ENCODE data around the gene ASTN2.

ASTN2 gene

DNA sequence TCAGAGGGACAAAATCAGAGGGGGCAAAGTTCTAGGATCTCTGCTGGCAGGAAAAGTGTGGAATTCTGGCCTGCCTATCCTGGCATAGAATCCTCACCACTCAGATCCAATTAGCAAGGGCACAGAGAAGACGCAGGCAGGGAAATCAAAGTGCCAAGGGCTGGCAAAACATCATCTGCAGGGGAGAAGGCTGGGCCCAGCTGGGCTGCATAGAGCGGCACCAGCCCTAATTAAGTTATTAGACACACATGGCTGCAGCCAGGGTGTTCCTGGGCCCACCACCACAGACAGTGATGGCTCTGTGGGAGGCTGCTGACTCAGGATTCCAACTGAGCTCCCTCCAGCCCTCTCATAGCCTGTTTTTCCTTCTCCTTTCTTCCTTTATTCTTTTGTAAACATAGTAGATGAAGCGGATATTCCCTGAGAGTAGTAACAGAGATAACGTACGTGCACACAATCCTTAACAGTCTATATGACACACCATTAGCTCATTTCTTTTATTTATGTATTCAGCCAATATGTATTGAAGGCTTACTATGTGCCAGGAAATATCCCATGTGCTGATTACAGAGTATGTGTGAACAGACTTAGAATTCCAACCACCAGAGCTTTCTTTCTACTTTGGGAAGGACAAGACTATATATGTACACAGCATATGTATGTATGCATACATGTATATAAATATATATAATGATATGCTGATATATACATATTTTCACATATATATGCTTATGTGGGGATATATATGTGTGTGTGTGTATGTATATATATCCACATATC, 236.1 kb downstream of the ASTN2 start:
- no peak overlapping the region for H3K4me3 ChIP-seq (ENCODE audit: low read depth, low read length)
- no peaks in the 10 kb centered on the region for H3K27me3 ChIP-seq (ENCODE audit: control insufficient read depth, insufficient read depth, low read length)
- H3K9me3 ChIP-seq (ENCODE audit: control insufficient read depth, insufficient read depth, low read depth, low read length) = peaks cover 18% of the 10 kb centered on the region
- no peak overlapping the region for H3K9ac ChIP-seq (ENCODE audit: low read length)
- no peaks in the 10 kb centered on the region for H3K4me1 ChIP-seq (ENCODE audit: control insufficient read depth, insufficient read depth, low read length)
- no peaks in the 10 kb centered on the region for H3K36me3 ChIP-seq (ENCODE audit: control insufficient read depth, insufficient read depth, low read length)
- no peak overlapping the region for H3K27ac ChIP-seq (ENCODE audit: low read depth, low read length)

DNA sequence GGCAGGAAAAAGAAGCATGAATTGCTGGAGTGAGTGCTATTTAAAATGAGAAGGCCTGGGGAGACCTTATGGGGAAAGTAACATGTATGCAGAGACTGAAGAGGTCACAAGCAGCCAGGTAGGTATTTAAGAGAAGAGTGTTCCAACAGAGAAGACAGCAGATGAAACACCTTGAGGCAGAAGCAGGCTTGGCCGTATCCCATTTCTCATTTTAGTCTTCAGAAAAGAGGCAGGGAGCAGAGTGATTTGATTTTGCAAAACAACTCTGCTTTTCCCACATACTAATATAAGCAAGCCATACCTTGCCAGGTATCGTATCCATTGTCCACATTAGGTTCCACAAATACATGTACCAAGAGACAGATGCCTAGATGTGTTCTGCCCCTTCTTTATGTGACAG, 244.3 kb downstream of the ASTN2 start:
- H3K4me3 ChIP-seq (ENCODE audit: low read depth, low read length) = no peak overlapping the region
- no peaks in the 10 kb centered on the region for H3K9me3 ChIP-seq (ENCODE audit: control insufficient read depth, insufficient read depth, low read depth, low read length)
- no peak overlapping the region for H3K9ac ChIP-seq (ENCODE audit: low read length)
- no peaks in the 10 kb centered on the region for H3K36me3 ChIP-seq (ENCODE audit: control insufficient read depth, insufficient read depth, low read length)
- no peak overlapping the region for H3K27ac ChIP-seq (ENCODE audit: low read depth, low read length)
- peaks cover 4% of the 10 kb centered on the region; the same call in 1 of the 2 replicates for H3K4me1 ChIP-seq (ENCODE audit: control insufficient read depth, insufficient read depth, low read length)
- no peaks in the 10 kb centered on the region for H3K27me3 ChIP-seq (ENCODE audit: control insufficient read depth, insufficient read depth, low read length)

DNA sequence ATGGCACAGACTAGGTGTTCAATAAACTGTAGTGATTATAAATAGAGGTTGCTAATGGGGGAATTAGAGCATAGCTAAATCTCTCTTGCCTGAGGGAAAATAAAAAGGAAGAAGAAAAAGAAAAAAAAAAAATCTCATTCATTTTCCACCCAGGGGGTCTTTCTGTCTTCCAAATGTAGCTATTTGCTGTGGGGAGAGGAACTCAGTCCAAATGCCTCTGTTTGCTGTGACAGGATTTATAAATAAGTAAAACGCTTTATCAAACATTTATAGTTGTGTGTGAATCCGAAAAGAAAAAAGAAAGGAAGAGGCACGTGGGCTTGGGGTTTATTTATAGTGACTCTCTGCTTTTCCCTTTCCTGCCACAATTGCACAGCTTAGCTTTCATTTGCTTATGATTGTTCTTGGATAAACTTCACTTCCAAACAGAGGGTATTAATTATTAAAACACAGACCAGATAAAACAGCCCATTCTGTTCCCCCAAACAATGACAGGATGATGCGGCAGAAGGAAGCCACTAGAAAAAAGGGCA, 245.7 kb downstream of the ASTN2 start:
- H3K36me3 ChIP-seq (ENCODE audit: control insufficient read depth, insufficient read depth, low read length) = no peaks in the 10 kb centered on the region
- peaks cover 4% of the 10 kb centered on the region; the same call in 1 of the 2 replicates for H3K4me1 ChIP-seq (ENCODE audit: control insufficient read depth, insufficient read depth, low read length)
- H3K27ac ChIP-seq (ENCODE audit: low read depth, low read length) = no peak overlapping the region
- no peaks in the 10 kb centered on the region for H3K9me3 ChIP-seq (ENCODE audit: control insufficient read depth, insufficient read depth, low read depth, low read length)
- no peak overlapping the region for H3K4me3 ChIP-seq (ENCODE audit: low read depth, low read length)
- no peaks in the 10 kb centered on the region for H3K27me3 ChIP-seq (ENCODE audit: control insufficient read depth, insufficient read depth, low read length)
- no peak overlapping the region for H3K9ac ChIP-seq (ENCODE audit: low read length)

DNA sequence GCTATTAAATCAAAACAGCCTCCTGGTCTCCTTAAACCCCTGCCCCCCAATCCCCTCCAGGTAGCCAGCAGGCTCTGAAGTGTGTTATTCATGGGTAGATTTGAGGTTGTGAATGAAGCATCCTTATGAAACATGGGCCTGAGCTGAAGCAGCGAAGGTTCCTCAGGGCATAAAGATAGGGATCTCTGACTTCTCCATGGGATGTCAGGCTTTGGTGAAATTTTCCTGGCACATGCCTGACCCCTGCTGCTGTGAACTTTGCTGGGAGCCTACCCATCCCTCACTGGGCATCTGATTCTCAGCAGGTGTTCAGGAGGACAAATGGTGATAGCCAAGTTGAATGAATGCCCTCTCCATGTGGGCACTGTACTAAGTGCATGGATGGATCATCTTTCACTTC, 250.3 kb downstream of the ASTN2 start:
- Histone ChIP-seq H3K36me3 (ENCODE audit: control insufficient read depth, insufficient read depth, low read length) (no peaks in the 10 kb centered on the region), H3K27me3 (ENCODE audit: control insufficient read depth, insufficient read depth, low read length) (no peaks in the 10 kb centered on the region), H3K9ac (ENCODE audit: low read length) (no peak overlapping the region), H3K4me1 (ENCODE audit: control insufficient read depth, insufficient read depth, low read length) (peaks cover 4% of the 10 kb centered on the region; the same call in 1 of the 2 replicates), H3K27ac (ENCODE audit: low read depth, low read length) (no peak overlapping the region), H3K9me3 (ENCODE audit: control insufficient read depth, insufficient read depth, low read depth, low read length) (no peaks in the 10 kb centered on the region), H3K4me3 (ENCODE audit: low read depth, low read length) (no peak overlapping the region)

DNA sequence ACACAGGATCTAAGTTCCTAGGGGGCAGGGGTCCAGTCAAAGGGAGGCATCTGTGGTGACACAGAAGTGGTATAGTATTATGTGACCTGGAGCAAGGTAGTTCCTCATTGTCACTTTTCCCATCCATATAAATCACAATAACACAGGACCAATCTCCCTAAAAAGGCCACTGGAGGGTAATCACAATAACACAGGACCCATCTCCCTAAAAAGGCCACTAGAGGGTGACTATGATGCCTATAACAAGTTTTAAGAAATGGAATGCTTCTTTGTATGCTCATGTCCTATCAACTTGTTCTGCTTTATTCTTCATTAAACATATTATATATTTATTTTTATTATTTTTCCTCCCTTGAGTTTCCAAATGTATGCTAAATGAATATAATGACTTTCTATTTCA, 254.6 kb downstream of the ASTN2 start:
- no peak overlapping the region for H3K27ac ChIP-seq (ENCODE audit: low read depth, low read length)
- H3K36me3 ChIP-seq (ENCODE audit: control insufficient read depth, insufficient read depth, low read length) = no peaks in the 10 kb centered on the region
- no peaks in the 10 kb centered on the region for H3K27me3 ChIP-seq (ENCODE audit: control insufficient read depth, insufficient read depth, low read length)
- no peaks in the 10 kb centered on the region for H3K9me3 ChIP-seq (ENCODE audit: control insufficient read depth, insufficient read depth, low read depth, low read length)
- H3K4me1 ChIP-seq (ENCODE audit: control insufficient read depth, insufficient read depth, low read length) = no peaks in the 10 kb centered on the region
- no peak overlapping the region for H3K4me3 ChIP-seq (ENCODE audit: low read depth, low read length)
- no peak overlapping the region for H3K9ac ChIP-seq (ENCODE audit: low read length)

DNA sequence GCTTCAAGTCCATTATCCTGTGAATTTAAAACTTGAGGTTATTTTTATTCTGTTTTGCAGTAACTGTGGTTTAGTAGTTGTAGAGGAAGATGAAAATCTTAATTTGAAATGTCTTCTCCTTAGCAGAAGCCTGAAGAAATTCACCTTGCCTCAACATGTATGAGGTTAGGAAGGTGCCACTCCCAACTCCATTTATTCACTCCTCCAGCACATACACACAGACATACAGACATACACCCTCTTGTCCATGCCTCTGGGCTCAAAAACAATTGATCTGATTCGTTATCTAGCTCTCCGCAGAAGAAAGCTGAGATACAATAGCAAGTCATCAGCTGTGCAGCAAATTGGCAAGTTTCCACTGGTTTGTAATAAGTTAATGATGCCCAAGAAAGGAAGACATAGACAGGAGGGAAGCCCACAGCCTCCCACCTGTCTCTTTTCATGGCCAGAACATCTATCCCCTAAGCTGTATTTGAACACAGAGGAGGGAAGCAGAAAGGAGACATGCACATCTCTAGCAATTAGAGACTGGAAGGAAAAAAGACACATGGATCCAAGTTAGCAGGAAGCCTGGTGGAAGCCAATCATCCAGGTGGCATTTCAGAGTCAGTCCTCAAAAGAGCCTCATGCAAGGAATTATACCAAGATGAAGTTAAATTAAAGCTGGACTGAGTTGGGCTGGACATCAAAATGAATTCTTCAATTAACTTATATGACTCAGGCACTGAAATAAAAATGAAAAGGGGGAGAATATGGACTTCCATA, 257.9 kb downstream of the ASTN2 start:
- no peaks in the 10 kb centered on the region for H3K27me3 ChIP-seq (ENCODE audit: control insufficient read depth, insufficient read depth, low read length)
- no peak overlapping the region for H3K27ac ChIP-seq (ENCODE audit: low read depth, low read length)
- H3K9me3 ChIP-seq (ENCODE audit: control insufficient read depth, insufficient read depth, low read depth, low read length) = no peaks in the 10 kb centered on the region
- no peaks in the 10 kb centered on the region for H3K4me1 ChIP-seq (ENCODE audit: control insufficient read depth, insufficient read depth, low read length)
- H3K4me3 ChIP-seq (ENCODE audit: low read depth, low read length) = no peak overlapping the region
- no peak overlapping the region for H3K9ac ChIP-seq (ENCODE audit: low read length)
- H3K36me3 ChIP-seq (ENCODE audit: control insufficient read depth, insufficient read depth, low read length) = no peaks in the 10 kb centered on the region

DNA sequence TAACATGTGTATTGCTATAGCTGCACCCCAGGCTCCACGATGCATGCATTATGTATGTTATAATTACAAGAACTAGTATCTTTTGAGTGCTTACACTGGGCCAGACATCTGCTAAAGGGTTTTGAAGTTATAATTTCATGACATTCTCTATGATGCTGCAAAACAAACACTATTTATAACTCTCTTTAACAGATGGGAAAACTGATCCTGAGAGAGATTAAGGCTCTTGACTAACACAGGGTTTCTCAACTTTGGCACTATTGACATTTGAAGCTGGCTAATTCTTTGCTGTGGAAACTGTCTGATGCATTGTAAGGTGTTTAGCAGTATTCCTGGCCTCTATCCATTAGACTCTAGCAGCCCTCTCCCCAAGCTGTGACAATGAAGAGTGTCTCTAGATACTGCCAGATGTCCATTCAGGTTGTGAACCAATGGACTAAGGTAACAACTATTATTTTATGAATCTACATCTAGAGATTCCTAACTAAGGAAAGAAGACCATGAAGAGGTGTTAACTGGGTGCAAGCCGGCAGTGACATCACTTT, 258.6 kb downstream of the ASTN2 start:
- H3K9ac ChIP-seq (ENCODE audit: low read length) = no peak overlapping the region
- no peak overlapping the region for H3K4me3 ChIP-seq (ENCODE audit: low read depth, low read length)
- no peaks in the 10 kb centered on the region for H3K9me3 ChIP-seq (ENCODE audit: control insufficient read depth, insufficient read depth, low read depth, low read length)
- no peak overlapping the region for H3K27ac ChIP-seq (ENCODE audit: low read depth, low read length)
- H3K4me1 ChIP-seq (ENCODE audit: control insufficient read depth, insufficient read depth, low read length) = no peaks in the 10 kb centered on the region
- no peaks in the 10 kb centered on the region for H3K36me3 ChIP-seq (ENCODE audit: control insufficient read depth, insufficient read depth, low read length)
- H3K27me3 ChIP-seq (ENCODE audit: control insufficient read depth, insufficient read depth, low read length) = no peaks in the 10 kb centered on the region

DNA sequence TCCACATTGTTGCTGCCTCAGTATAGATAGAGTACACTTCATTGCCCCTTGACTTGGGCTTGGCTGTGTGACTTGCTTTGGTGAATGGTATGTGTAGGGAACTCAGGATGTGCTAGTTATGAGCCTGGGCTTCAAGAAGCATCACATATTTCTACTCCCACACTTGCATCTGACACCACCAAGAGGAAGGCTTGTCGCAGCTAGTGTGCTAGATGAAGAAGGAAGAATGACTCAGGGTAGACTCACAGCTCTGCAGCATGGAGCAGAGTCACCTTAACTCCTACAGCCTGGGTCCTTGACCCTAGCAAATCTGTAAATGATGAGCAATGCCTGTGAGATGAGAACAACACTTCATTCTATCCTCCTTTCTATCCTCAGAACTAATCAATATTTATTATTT, 261.8 kb downstream of the ASTN2 start:
- Histone ChIP-seq H3K27ac (ENCODE audit: low read depth, low read length) (no peak overlapping the region), H3K4me1 (ENCODE audit: control insufficient read depth, insufficient read depth, low read length) (no peaks in the 10 kb centered on the region), H3K9ac (ENCODE audit: low read length) (no peak overlapping the region), H3K27me3 (ENCODE audit: control insufficient read depth, insufficient read depth, low read length) (no peaks in the 10 kb centered on the region), H3K36me3 (ENCODE audit: control insufficient read depth, insufficient read depth, low read length) (no peaks in the 10 kb centered on the region), H3K4me3 (ENCODE audit: low read depth, low read length) (no peak overlapping the region), H3K9me3 (ENCODE audit: control insufficient read depth, insufficient read depth, low read depth, low read length) (no peaks in the 10 kb centered on the region)

DNA sequence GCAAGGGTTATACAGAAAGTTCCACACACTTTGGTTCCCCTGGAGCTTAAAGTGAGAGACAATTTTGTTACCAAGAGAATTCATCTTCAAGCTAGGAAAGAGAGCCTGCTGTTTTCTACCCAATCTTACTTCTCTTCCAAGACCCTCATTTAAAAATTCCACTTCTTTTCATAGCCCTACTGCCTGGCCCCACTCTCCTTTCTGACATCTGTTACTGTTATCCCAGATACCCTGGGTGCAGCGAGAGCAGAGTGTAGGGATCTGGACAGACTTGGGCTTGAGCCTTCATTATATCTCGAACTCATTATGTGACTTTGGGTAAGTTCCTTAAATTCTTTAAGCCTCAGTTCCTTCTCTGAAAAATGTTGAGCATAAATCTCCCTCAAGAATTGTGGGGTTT, 263.1 kb downstream of the ASTN2 start:
- Histone ChIP-seq H3K9me3 (ENCODE audit: control insufficient read depth, insufficient read depth, low read depth, low read length) (no peaks in the 10 kb centered on the region), H3K4me3 (ENCODE audit: low read depth, low read length) (no peak overlapping the region), H3K9ac (ENCODE audit: low read length) (no peak overlapping the region), H3K27me3 (ENCODE audit: control insufficient read depth, insufficient read depth, low read length) (no peaks in the 10 kb centered on the region), H3K4me1 (ENCODE audit: control insufficient read depth, insufficient read depth, low read length) (no peaks in the 10 kb centered on the region), H3K27ac (ENCODE audit: low read depth, low read length) (no peak overlapping the region), H3K36me3 (ENCODE audit: control insufficient read depth, insufficient read depth, low read length) (no peaks in the 10 kb centered on the region)

DNA sequence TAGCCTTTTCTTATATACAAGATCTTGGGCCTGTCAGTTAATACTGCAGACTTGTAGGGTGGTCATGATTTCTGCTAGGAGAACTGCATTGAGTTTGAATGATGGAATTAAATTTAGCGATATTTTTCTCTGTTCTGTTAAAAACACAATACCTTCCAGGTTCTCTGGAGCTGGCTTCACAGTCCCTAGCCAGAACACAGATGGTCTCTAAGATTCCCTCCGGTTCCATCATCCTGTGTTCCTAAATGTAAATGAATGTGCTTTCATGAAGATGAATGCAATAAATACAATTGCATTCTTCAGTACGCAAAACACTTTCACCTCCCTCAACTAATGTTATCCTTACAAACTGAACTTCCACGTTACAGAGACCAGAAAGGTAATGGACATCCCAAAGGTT, 264.9 kb downstream of the ASTN2 start:
- H3K4me3 ChIP-seq (ENCODE audit: low read depth, low read length) = no peak overlapping the region
- H3K9ac ChIP-seq (ENCODE audit: low read length) = no peak overlapping the region
- no peaks in the 10 kb centered on the region for H3K36me3 ChIP-seq (ENCODE audit: control insufficient read depth, insufficient read depth, low read length)
- no peaks in the 10 kb centered on the region for H3K9me3 ChIP-seq (ENCODE audit: control insufficient read depth, insufficient read depth, low read depth, low read length)
- no peaks in the 10 kb centered on the region for H3K4me1 ChIP-seq (ENCODE audit: control insufficient read depth, insufficient read depth, low read length)
- no peaks in the 10 kb centered on the region for H3K27me3 ChIP-seq (ENCODE audit: control insufficient read depth, insufficient read depth, low read length)
- H3K27ac ChIP-seq (ENCODE audit: low read depth, low read length) = no peak overlapping the region

All from HUES6 (cell line).